Esophagus muscularis mucosa (tissue), 4 donors: ENCODE measurements around the gene TMEM134. TPM values are rescaled to one million over a fixed set of nuclear protein-coding genes. Genes with fewer than 3 reads are reported as not detected.

Experiments
- DNase-seq: peaks from one replicate; pipeline ENCODE4 v3.0.0-alpha.2; 2017; ENCODE audit errors: extremely low spot score
- H3K27ac ChIP-seq, 4 donors: fragments of 200-600 bp; sonication (generic); replicated peaks in 1 of 4; 1 replicate in 3 of 4; 2 replicates in 1 of 4; pipeline ENCODE4 v1.5.1; 2016 to 2019; ENCODE audit warnings: mild to moderate bottlenecking in 1 of 4
- H3K27me3 ChIP-seq, 4 donors: fragments of 200-600 bp; sonication (generic); one replicate each; pipeline versions ENCODE4 v1.5.1 to v1.6.0; 2016 to 2019
- H3K36me3 ChIP-seq, 4 donors: fragments of 200-600 bp; sonication (generic); one replicate each; pipeline ENCODE4 v1.5.1; 2016 to 2019
- H3K4me1 ChIP-seq, 4 donors: fragments of 200-600 bp; sonication (generic); one replicate each; pipeline ENCODE4 v1.5.1; 2016 to 2019
- H3K4me3 ChIP-seq, 4 donors: fragments of 200-600 bp; sonication (generic); 1 replicate in 2 of 4; 2 replicates in 2 of 4; pipeline ENCODE4 v1.5.1; 2016 to 2019; ENCODE audit warnings: mild to moderate bottlenecking in 4 of 4, moderate library complexity in 1 of 4
- H3K9me3 ChIP-seq, 4 donors: fragments of 200-600 bp; sonication (generic); 1 replicate in 3 of 4; 2 replicates in 1 of 4; pipeline ENCODE4 v1.5.1; 2016 to 2019
- EP300 ChIP-seq: sonication (generic); formaldehyde crosslinking; IDR thresholded peaks from one replicate; pipeline ENCODE4 v1.6.1; 2017; ENCODE audit warnings: antibody characterized with exemption
- POLR2A ChIP-seq: fragments of 450-650 bp; IDR thresholded peaks from one replicate; pipeline ENCODE4 v1.6.1; 2017; ENCODE audit warnings: antibody characterized with exemption, moderate library complexity, mild to moderate bottlenecking, low read depth
- POLR2AphosphoS5 ChIP-seq, 2 donors: sonication (generic); formaldehyde crosslinking; IDR thresholded peaks; one replicate each; pipeline ENCODE4 v1.6.1; 2017; ENCODE audit warnings: antibody characterized with exemption in 2 of 2
- WGBS: methylation state at CpG from one replicate; pipeline ENCODE4 v1.1.5; 2018; 5-methylcytosine and 5-hydroxymethylcytosine counted together
- intact Hi-C: fragments of 100-400 bp; cut with DNase I; formaldehyde crosslinking; loops from one replicate; pipeline ENCODE4 v1.15.1; 2023
- small RNA-seq, 3 donors: library from RNA; depleted of rRNA; stranded (forward); fragments of <200 nt; gene quantifications; one replicate each; pipeline ENCODE3, GENCODE V24; 2016
- total RNA-seq, 4 donors: library from RNA; depleted of rRNA; stranded (reverse); fragments of >200 nt; gene quantifications; one replicate each; pipeline versions ENCODE4 v1.1.0 to v1.2.1, GENCODE V29; 2016
- TF ChIP-seq, protein P1 (sequence below), 3 experiments: fragments of 200-600 bp in 2 of 3; fragments of 450-650 bp in 1 of 3; sonication (generic) in 2 of 3; IDR thresholded peaks; one replicate each; pipeline ENCODE4 v1.5.1; 2017 to 2019; ENCODE audit warnings: antibody characterized with exemption in 3 of 3, mild to moderate bottlenecking in 2 of 3, moderate library complexity in 1 of 3

The TMEM134 gene
- total RNA-seq, 4 donors from 2014 or later = 36.1 to 48.7 (median 46.2) TPM

DNA sequence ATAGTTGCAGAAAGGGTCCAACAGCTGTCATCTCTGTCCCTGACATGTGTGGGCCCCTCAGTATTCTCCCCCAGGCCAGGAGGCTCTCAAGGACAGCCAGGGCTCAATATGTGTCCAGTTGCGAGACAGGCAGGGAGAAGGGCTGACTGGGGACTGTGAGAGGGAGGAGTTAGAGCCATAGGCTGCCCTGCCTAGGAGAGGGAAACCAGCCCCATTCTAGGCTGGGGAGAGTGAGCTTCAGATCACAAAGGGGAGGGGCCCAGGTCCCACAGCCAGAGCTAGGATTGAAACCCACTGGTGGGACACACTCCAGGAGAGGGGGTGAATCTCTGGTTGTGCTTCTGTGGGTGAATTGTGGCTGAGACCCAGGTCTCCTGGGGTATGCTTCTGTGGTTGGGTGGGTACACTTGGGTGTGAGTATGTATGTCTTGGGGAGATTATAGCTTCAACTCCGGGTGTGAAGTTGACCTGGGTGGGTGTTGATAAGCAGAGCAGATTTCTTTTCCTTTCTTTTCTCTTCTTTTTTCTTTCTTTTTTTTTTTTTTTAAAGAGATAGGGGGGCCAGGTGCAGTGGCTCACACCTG is 55.7 kb downstream of the TMEM134 start:
- H3K9me3 ChIP-seq = no peaks in the 10 kb centered on the region
- peaks cover 32 to 55% (median 42%) of the 10 kb centered on the region in 4 donors for H3K4me1 ChIP-seq
- H3K27me3 ChIP-seq = peaks cover 0 to 49% (median 10%) of the 10 kb centered on the region in 4 donors
- WGBS = 64% methylated on average over 1 of the region's 2 CpGs
- intact Hi-C loops = no loop called here
- no peak for DNase-seq
- no peaks in the 10 kb centered on the region for H3K36me3 ChIP-seq
- no peak overlapping the region for H3K27ac ChIP-seq
- H3K4me3 ChIP-seq = no peak overlapping the region
- TF ChIP-seq POLR2AphosphoS5 (IDR thresholded peaks at IDR 0.05) (no peak), EP300 (no peak), POLR2A (no peak)
- TF ChIP-seq, protein P1, sequence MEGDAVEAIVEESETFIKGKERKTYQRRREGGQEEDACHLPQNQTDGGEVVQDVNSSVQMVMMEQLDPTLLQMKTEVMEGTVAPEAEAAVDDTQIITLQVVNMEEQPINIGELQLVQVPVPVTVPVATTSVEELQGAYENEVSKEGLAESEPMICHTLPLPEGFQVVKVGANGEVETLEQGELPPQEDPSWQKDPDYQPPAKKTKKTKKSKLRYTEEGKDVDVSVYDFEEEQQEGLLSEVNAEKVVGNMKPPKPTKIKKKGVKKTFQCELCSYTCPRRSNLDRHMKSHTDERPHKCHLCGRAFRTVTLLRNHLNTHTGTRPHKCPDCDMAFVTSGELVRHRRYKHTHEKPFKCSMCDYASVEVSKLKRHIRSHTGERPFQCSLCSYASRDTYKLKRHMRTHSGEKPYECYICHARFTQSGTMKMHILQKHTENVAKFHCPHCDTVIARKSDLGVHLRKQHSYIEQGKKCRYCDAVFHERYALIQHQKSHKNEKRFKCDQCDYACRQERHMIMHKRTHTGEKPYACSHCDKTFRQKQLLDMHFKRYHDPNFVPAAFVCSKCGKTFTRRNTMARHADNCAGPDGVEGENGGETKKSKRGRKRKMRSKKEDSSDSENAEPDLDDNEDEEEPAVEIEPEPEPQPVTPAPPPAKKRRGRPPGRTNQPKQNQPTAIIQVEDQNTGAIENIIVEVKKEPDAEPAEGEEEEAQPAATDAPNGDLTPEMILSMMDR (IDR thresholded peaks at IDR 0.05) = no peak

DNA sequence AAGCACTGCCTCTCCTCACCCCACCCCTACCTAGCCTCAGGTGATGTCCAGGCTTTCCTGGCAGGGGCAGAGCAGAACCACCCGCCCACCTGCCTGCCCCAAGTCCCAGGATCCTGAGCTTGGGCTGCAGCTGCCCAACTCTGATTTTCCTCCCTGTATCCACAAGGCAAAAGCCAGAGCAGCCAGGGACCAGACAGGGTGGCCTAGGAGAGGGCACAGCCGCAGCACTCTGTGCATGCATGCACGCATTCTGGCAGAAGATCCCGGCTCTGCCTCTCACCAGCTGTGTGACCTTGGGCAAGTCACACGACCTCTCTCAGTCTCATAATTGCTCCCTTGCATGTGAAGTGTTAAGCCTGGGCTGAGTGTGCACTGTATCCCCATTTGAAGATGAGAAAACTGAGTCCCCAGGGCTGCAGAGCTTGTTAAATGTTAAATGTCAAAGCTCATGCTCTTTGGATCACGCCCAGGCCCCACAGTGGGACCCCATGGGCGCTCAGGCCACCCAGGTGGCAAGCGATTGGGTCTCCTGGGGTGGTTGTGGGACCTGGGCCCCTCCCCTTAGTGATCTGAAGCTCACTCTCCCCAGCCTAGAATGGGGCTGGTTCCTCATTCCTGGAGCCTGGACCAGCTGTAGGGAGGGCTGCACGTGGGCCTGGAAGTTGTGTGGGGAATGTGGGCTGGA is 56.4 kb downstream of the TMEM134 start:
- H3K4me3 ChIP-seq = no peak overlapping the region
- no peaks in the 10 kb centered on the region for H3K36me3 ChIP-seq
- no peak for TF ChIP-seq EP300
- no peak for TF ChIP-seq POLR2A
- TF ChIP-seq POLR2AphosphoS5 (IDR thresholded peaks at IDR 0.05) = no peak
- TF ChIP-seq, protein P1 (IDR thresholded peaks at IDR 0.05) = no peak
- H3K9me3 ChIP-seq = no peaks in the 10 kb centered on the region
- intact Hi-C loops = no loop called here
- H3K27ac ChIP-seq = no peak overlapping the region
- WGBS = 82% methylated on average over 2 of the region's 9 CpGs
- DNase-seq = no peak
- H3K27me3 ChIP-seq = peaks cover 0 to 56% (median 10%) of the 10 kb centered on the region in 4 donors
- H3K4me1 ChIP-seq = peaks cover 26 to 50% (median 39%) of the 10 kb centered on the region in 4 donors

DNA sequence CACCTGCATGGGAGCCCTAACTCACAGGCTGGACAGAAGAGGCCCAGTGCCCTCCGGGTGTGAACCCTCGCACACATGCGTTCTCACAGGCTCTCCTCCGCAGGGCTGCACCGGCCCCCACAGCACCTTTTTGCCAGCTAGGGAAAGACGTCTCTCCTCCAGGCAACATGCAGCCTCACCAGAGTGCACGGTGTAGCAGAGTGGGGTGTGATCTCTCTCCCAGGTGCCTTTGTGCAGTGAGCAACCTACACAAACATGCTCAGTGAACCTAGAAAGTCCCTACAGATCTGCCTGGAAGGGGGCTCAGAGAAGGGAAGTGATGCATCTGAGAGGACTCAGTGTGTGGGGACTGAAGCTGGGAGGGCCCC is 57.3 kb downstream of the TMEM134 start:
- intact Hi-C loops = no loop called here
- peaks cover 0 to 65% (median 10%) of the 10 kb centered on the region in 4 donors for H3K27me3 ChIP-seq

More for the DNA sequence above, 57.3 kb downstream of the TMEM134 start:
- no peak for DNase-seq
- Histone ChIP-seq H3K9me3 (no peaks in the 10 kb centered on the region), H3K4me3 (no peak overlapping the region), H3K36me3 (no peaks in the 10 kb centered on the region), H3K27ac (no peak overlapping the region), H3K4me1 (peaks cover 17 to 41% (median 31%) of the 10 kb centered on the region in 4 donors)
- 65% methylated on average over 7 of the region's 7 CpGs for WGBS
- TF ChIP-seq POLR2AphosphoS5 (IDR thresholded peaks at IDR 0.05) (no peak), EP300 (no peak), POLR2A (no peak)
- TF ChIP-seq, protein P1 (IDR thresholded peaks at IDR 0.05) = no peak

Small RNAs within 50 kb of the gene (small RNA-seq; reads per million reads assigned to genes)
- gene MIR6752 = 0 to 0.25 (median 0) reads per million in 3 donors

Other genes with a start within 250 kb of the TMEM134 start
- gene GRK2, start 202.8 kb downstream of the TMEM134 start, total RNA-seq = 10 to 100 TPM; 46.9 to 68.8 (median 59.5) TPM
- 10 to 100 TPM; 27.7 to 53.0 (median 39.5) TPM for gene ANKRD13D, start 179.9 kb downstream of the TMEM134 start, total RNA-seq
- gene SSH3, start 165.7 kb downstream of the TMEM134 start, total RNA-seq = 10 to 100 TPM; 28.2 to 51.5 (median 44.0) TPM
- gene POLD4, start 115.7 kb downstream of the TMEM134 start, total RNA-seq = 100 to 1,000 TPM in 1 of 4 donors, 10 to 100 TPM in 3; 77.2 to 106 (median 83.1) TPM
- gene CLCF1, start 95.7 kb downstream of the TMEM134 start, total RNA-seq = 10 to 100 TPM in 3 of 4 donors, 1 to 10 TPM in 1; 8.3 to 28.3 (median 11.8) TPM
- gene RAD9A, start 77.3 kb downstream of the TMEM134 start, total RNA-seq = 10 to 100 TPM; 10.7 to 16.7 (median 12.7) TPM
- 10 to 100 TPM; 56.9 to 87.3 (median 78.7) TPM for gene PPP1CA, start 67.4 kb downstream of the TMEM134 start, total RNA-seq
- 1 to 10 TPM in 3 of 4 donors, under 1 TPM in 1; 0.57 to 2.8 (median 1.2) TPM for gene TBC1D10C, start 65.2 kb downstream of the TMEM134 start, total RNA-seq
- gene CARNS1, start 53.6 kb downstream of the TMEM134 start, total RNA-seq = 1 to 10 TPM in 2 of 4 donors, under 1 TPM in 2; 0.83 to 1.9 (median 1.2) TPM
- gene RPS6KB2, start 40.8 kb downstream of the TMEM134 start, total RNA-seq = 10 to 100 TPM; 34.0 to 51.0 (median 48.0) TPM
- gene PTPRCAP, start 31.6 kb downstream of the TMEM134 start, total RNA-seq = 1 to 10 TPM; 2.4 to 8.9 (median 3.6) TPM
- gene CORO1B, start 25.8 kb downstream of the TMEM134 start, total RNA-seq = 10 to 100 TPM; 48.6 to 87.1 (median 70.7) TPM
- not detected for gene GPR152, start 16.5 kb downstream of the TMEM134 start, total RNA-seq
- 1 to 10 TPM in 2 of 4 donors, under 1 TPM in 2; 0.50 to 2.9 (median 1.5) TPM for gene CABP4, start 13.9 kb downstream of the TMEM134 start, total RNA-seq
- gene AIP, start 13.8 kb upstream of the TMEM134 start, total RNA-seq = 100 to 1,000 TPM in 3 of 4 donors, 10 to 100 TPM in 1; 68.1 to 121 (median 108) TPM
- 10 to 100 TPM; 11.6 to 23.6 (median 15.3) TPM for gene PITPNM1, start 36.1 kb upstream of the TMEM134 start, total RNA-seq
- 100 to 1,000 TPM in 1 of 4 donors, 10 to 100 TPM in 3; 61.0 to 111 (median 67.8) TPM for gene CDK2AP2, start 38.9 kb upstream of the TMEM134 start, total RNA-seq
- not detected for gene CABP2, start 54.2 kb upstream of the TMEM134 start, total RNA-seq
- gene GSTP1, start 114.6 kb upstream of the TMEM134 start, total RNA-seq = 100 to 1,000 TPM; 469 to 810 (median 596) TPM
- 100 to 1,000 TPM; 196 to 252 (median 212) TPM for gene NDUFV1, start 137.7 kb upstream of the TMEM134 start, total RNA-seq
- gene NUDT8, start 160.7 kb upstream of the TMEM134 start, total RNA-seq = 1 to 10 TPM; 1.9 to 4.8 (median 3.5) TPM
- gene TBX10, start 170.5 kb upstream of the TMEM134 start, total RNA-seq = not detected
- not detected for gene ACY3, start 181.5 kb upstream of the TMEM134 start, total RNA-seq
- gene ALDH3B2, start 205.4 kb upstream of the TMEM134 start, total RNA-seq = not detected